Nucleus accumbens (tissue), 56 donors: ENCODE results near the gene ALDH2.
"Not testable (repeated sequence)": the region's sequence is repeated elsewhere in the genome, so short reads cannot be mapped to it uniquely, and the experiment has no call there.

Experiments
- DNase-seq, 56 donors: peaks; one replicate each; lab custom pipeline; 2025; lab: John Stamatoyannopoulos, UW

The ALDH2 gene

DNA sequence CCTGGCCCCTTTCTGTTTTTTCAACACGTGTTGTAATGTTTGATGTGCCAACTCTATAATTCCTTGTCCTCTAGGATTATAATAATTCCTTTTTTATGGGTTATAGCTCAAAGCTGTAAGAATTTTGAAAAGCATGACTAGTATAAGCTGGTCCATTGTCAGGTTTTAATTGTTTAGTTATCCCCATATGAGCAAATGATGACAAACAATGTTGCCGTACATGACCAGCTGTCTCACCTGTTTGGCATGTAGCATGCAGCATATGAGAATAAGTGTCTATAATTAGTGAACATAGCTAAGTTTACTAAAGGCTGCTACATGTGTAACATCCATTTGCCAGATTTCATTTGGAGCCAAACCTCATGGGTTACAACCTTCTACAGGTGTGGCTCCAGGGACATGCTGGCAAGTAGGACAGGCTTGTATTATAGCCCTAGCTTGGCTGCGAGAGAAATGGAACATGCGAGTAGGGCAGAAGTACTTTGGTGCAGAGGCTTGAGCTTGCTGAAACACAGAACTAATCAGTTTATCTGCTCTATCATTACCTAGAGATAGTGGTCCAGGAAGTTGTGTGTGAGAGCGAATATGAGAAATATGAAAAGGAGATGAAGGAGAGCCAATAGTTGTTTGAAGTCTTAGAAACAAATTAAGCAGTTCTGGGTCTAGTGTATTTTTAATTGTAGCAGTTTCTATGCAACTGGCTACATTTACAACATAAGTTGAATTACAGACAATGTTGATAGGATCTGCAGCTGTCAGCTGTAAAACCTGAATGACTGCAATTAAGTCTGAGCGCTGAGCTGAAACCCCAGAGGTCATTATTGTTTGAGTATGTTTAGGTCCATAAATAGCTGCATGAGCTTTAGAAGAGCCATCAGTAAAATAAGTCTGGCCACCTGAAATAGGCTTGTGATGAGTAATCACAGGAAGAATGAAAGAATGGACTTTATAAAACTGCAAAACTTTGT is 52.7 kb downstream of the ALDH2 start:
- no peak for DNase-seq

DNA sequence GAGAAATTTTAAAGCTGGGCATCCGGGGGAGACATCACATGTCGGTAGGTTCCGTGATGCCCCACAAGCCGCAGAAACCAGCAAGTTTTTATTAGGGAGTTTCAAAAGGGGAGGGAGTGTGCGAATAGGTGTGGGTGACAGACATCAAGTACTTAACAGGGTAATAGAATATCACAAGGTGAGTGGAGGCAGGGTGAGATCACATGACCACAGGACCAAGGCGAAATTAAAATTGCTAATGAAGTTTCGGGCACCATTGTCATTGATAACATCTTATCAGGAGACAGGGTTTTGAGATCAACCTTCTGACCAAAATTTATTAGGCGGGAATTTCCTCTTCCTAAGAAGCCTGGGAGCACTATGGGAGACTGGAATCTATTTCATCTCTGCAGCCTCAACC is 54.1 kb downstream of the ALDH2 start:
- DNase-seq: not testable (repeated sequence)

DNA sequence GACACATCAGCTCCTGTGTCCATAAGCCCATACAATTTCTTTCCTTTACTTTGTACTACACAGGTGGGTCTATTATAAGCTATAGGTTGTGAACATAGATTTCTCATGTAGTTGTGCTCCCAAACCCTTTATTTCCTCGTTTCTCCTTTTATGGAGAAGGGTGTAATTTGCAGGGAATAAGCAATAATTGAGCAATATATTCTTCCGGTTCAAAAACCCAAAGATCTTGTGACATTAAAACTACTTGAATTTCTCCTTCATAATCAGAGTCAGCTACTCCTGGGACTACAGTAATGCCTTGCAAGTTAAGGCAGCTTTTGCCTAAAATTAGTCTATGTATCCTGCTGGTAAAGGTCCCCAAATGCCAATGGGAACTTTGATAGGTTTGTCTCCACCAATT is 56.2 kb downstream of the ALDH2 start:
- no peak for DNase-seq

DNA sequence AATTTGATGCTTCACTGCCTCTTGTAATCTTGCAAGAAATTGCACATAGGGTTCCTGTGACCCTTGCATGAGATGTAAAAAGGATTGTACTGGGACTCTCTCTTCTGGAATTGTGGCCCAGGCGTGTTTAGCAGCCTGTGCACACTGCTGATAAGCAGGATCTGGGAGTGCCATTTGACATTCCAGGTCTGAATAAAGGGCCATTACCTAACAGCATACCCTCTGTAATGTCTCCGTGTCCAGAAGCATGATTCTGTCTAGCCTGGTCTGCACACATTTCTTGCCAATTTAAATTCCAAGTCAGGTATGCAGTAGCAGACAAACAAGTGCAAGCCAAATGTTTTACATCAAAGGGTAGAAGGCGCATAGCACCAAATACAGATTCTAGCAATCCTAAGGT is 57.2 kb downstream of the ALDH2 start:
- DNase-seq: no peak

DNA sequence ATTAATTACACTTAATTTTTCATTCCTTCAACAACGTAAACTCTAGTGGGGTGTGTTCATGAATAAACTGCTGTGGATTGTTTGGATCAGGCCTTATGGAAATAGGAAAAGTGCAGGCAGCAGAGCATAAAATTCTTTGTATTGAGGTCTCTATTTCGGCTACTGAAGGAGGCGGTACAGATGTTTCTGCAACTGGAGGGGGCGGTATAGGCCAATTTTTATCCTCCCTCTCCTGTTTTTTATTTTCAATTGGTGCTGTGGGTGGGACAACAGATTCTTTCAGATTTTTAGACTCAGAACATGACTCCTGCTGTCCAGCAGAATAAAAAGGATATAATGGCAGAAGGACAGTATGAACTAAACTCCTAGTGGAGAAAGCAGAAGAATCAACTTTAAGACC is 57.6 kb downstream of the ALDH2 start:
- DNase-seq: not testable (repeated sequence)

DNA sequence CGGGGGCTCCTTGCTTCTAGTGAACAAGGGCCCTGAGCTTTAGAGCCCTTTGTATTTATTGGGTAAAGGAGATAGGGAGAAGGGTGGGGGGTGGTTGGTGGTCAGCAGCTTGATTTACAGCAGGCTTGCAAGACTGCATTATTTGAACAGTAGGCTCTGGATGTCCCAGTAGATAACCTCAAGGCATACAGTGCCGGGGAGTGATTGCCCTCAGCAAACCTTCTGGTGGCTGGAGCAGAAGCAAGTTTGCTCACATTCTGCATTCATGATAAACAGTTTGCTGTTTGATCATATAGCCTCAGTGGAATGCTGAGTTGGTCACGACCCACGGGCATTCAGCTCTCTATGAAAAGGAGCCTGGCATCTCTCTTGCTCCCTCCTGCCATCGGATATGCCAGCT is 58.8 kb downstream of the ALDH2 start:
- DNase-seq: no peak

DNA sequence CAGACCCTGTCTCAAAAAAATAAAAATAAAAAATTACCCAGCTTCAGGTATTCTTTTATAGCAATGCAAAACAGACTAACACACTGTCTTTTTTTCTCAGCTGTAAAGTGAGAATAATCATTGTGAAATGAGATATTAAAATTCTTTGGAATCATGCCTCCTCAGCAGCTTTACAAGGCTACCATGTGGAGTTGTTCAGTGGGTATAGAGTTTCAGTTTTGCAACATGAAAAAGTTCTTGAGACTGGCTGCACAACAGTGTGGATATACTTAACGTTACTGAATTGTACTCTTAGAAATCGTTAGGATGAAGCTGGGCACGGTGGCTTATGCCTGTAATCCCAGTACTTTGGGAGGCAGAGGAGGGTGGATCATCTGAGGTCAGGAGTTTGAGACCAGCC is 59.6 kb downstream of the ALDH2 start:
- DNase-seq: no peak

DNA sequence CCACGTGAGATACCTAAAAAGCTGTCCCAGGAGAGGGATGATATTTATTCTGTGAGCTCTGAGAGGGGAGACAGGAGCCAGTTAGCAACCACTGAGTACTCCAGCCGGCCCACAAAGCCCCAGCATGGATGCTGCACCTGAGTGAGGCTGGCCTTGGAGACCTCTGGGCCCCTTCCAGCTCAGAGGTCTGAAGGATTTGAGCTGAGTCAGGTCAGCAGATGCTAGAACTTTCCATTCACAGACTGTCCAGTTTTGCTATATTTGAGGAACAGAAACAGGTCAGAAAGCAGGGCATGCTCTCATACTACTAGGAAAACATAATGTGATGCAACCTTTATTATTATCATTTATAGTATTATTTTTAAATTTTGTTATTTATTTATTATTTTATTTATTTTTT is 60.3 kb downstream of the ALDH2 start:
- DNase-seq: no peak

DNA sequence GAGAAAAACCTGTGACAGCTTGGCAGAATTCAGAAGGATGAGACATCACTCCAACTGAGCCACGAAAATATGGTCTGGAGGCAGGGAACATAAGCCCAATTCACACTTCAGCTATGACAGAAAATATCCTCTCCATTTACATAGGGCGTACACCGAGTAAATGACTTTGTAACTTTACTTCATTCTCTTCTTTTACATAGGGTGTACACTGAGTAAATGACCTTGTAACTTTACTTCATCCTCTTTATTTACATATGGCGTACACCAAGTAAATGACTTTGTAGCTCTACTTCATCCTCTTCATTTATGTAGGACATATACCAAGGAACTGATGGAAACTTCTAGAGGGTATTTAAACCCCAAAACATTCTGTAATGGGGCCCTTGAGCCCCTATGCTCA is 61.2 kb downstream of the ALDH2 start:
- no peak for DNase-seq

DNA sequence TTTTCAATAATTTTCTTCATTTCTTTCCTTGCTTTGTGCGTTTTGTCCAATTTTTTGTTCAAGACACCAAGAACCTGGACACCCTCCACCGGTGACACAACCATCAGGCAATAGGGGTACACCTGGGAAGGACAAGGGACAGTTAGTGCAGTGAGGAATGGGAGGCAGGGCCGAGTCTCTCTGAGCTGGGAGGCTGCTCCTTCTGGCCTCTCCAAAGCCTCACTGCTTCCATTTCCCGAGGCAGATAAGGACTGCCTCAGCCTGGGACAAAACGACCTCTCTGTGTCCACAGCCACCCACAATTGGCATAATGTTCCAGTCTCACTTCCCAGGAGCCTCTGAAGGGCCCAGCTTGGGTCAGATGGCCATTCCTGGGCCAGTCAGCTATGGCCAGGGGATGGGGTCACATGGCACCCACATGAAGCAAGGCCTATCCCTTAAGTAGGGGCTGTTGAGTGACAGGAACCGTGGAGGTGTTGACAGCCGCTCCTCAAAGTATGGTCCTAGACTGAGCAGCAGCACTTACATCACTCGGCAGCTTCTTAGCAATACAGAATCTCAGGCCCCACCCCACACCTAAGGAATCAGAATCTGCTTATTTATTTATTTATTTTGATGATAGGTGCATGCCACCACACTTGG is 61.7 kb downstream of the ALDH2 start:
- DNase-seq: no peak

DNA sequence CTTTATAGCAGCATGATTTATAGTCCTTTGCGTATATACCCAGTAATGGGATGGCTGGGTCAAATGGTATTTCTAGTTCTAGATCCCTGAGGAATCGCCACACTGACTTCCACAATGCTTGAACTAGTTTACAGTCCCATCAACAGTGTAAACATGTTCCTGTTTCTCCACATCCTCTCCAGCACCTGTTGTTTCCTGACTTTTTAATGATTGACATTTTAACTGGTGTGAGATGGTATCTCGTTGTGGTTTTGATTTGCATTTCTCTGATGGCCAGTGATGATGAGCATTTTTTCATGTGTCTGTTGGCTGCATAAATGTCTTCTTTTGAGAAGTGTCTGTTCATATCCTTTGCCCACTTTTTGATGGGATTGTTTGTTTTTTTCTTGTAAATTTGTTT is 62.9 kb downstream of the ALDH2 start:
- not testable (repeated sequence) for DNase-seq

DNA sequence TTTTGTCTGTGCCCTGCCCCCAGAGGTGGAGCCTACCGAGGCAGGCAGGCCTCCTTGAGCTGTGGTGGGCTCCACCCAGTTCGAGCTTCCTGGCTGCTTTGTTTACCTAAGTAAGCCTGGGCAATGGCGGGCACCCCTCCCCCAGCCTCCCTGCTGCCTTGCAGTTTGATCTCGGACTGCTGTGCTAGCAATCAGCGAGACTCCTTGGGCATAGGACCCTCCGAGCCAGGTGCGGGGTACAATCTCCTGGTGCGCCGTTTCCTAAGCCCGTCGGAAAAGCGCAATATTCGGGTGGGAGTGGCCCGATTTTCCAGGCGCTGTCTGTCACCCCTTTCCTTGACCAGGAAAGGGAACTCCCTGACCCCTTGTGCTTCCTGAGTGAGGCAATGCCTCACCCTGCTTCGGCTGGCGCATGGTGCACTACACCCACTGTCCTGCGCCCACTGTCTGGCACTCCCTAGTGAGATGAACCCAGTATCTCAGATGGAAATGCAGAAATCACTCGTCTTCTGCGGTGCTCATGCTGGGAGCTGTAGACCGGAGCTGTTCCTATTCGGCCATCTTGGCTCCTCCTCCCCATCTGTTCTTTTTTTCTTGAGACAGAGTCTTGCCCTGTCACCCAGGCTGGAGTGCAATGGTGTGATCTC is 68.1 kb downstream of the ALDH2 start:
- not testable (repeated sequence) for DNase-seq

DNA sequence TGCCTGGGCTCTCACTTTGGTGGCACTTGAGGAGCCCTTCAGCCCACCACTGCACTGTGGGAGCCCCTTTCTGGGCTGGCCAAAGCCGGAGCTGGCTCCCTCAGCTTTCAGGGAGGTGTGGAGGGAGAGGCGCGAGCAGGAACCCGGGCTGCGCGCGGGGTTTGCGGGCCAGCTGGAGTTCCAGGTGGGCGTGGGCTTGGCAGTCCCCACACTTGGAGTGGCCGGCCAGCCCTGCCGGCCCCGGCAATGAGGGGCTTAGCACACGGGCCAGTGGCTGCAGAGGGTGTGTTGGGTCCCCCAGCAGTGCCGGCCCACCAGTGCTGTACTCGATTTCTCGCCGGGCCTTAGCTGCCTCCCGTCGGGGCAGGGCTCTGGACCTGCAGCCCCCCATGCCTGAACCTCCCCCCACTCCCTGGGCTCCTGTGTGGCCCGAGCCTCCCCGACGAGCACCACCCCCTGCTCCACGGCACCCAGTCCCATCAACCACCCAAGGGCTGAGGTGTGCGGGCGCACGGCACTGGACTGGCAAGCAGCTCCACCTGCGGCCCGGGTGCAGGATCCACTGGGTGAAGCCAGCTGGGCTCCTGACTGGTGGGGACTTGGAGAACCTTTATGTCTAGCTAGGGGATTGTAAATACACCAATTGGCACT is 68.9 kb downstream of the ALDH2 start:
- DNase-seq: not testable (repeated sequence)

DNA sequence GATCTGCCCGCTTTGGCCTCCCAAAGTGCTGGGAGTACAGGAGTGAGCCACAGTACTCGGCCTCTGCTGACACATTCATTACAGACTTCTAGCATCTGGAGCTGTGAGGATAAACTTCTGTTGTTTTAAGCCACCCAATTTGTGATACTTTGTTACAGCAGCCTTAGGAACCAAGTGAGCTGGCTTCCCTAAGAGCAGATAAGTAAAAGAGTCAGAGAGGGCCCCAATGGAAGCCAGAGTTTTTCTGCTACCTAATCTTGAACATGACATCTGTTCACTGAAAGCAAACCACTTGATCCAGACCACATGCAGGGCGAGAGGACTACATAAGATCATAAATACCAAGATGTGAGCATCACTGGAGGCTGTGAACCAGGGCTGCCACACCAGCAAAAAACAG is 71.6 kb downstream of the ALDH2 start:
- DNase-seq: no peak

DNA sequence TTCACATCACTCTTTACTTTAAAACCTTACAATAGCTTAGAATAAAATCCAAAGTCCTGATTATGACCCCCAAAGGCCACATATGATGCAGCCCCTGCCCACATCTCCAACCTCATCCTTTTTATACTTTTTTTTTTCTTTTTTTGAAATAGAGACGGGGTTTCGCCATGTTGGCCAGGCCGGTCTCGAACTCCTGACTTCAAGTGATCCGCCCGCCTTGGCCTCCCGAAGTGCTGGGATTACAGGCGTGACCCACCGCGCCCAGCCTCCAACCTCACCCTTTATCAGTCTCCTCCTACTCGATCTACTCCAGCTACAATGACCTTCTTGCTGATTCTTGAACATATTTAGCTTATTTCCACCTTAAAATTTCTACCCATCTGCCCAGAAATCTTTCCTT is 74.1 kb downstream of the ALDH2 start:
- no peak for DNase-seq

DNA sequence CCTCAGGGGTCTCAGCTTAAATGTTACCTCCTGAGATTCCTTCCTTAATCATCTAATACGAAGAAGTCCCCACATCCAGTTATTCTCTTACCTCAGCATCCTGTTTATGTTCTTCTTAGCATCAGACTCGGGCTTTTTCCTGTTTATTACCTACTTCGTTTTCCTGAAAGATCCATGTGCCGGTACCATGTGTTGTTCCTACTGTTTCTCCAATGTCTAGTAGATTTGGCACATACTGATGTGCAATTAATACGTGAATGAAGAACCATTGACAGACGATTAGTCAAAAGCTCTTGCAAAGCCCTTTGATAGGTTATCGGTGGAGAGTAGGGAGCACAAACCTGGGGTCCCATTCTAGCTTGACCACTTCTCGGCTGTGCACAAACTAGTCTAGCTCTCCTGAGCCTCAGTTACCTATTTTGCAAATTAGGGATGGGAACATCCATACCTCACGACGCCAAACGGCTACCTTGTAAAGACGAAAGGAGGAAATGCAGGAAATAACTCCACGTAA is 74.6 kb downstream of the ALDH2 start:
- DNase-seq: peak in 2 of 56 donors; percentile 25 to 30

DNA sequence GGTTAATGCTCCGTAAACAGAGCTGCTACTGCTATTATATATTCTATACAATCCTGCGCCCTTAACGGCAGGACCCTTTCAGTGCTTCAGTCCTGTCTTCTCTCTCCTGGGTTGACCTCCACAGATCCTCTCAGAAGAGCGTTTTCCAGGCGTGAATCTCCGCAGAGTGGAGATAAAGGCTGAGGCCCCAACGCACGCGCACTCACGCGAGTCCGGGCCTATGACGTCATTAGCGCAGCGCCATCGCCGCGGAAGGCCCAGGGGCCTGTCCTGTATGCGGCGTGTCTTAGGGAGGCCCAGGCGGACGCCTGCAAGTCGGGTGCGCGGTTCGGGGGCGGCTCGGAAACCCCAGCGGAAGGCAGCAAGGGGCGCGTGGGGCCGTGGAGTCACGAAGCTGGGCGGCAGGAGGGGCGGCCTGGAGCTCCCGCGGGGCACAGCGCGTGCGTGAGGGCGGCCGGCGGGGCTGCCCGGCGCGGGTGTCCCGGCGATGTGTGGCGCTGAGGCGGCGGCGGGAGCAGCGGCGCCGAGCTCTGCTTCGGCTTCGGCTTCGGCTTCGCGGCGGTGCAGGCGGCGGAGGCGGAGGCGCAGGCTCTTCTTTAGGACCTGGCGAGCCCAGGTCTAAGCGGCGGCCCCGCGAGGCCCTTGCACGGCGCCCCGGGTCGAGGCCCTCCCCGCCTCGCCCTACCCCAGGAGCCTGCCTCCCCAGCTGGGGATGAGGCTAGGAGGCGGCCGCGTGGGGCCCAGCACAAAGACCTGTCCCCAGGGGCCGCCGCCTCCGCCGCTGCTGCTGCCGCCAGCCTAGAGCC is 75.2 kb downstream of the ALDH2 start, which contains the start of gene MAPKAPK5:
Gene MAPKAPK5 (plus strand): TSS at position 479 of the 806 bp plus-strand sequence. CDS start 506 bp downstream, outside the sequence.
- DNase-seq: peak in 55 of 56 donors; percentile 25 to 94 (median 86)

DNA sequence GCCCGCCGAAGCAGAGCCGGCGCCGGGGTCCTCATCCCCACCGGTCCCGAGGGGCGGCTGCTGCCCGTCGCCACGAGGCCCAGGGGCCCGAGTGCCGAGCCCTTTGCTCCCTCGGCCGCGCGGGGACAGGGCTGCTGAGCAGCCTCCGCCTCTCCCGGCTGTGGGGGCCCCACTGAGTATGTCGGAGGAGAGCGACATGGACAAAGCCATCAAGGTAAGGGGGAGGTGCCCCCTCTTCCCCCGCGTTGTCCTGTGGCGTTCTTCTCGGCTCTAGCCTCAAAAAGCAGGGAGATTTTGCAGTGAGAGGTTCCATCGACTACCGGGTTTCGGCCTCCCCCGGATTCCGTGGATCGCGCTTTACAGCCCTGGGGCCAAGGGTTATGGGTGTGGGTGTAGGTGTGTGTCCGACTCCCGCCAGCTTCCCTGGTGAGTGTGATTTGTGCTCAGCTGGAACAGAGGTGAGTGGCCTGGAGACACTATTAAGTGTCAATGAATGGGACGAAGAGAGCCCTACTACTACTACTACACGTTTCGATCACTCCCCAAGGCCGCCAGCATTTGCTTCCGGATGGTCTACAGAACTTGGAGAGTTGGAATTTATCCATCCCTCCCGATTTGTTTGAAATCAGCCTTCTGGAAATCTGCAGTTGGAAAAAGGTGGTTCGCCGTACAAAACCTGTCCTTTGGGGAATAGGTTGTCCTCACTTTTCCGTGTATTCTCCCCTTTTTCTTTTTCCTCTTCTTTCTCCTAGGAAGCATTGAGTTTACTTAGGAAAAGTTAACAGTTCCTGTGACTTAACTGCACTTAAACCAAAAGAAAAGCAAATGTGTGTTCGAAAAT is 76.0 kb downstream of the ALDH2 start:
- peak in 8 of 56 donors; percentile 8 to 42 (median 26) for DNase-seq

DNA sequence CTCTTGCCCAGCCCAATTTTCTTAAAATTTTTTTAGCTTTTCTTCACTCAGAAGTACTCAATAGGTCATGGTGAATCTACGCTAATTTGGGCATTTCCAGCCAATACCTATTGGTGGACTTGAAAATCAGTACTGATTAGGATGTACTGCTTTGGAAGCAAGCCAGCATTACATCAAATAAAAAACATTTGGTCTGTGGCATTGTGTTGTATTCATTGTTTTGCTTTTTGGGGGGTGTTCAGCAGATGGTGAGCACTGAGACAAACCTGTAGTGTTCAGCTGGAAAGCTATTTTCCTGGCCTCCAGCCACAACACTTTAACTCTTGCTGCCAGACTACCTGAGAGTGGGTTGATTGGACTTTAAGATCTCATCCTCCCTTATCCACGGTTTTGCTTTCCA is 79.3 kb downstream of the ALDH2 start:
- DNase-seq: no peak
